WERI-Rb-1 (cell line): ENCODE measurements around the gene LRBA.

Experiments
- DNase-seq: peaks from one replicate; pipeline ENCODE4 v3.0.0-alpha.2; 2020
- H3K27ac ChIP-seq: fragments of 250-450 bp; sonication (Bioruptor Pico); 2 replicates; pipeline ENCODE4 v1.5.1; 2020; ENCODE audit warnings: mild to moderate bottlenecking, moderate library complexity
- H3K27me3 ChIP-seq: fragments of 250-450 bp; sonication (Bioruptor Pico); 2 replicates; pipeline ENCODE4 v1.5.1; 2021; ENCODE audit warnings: mild to moderate bottlenecking, low read depth, moderate library complexity; ENCODE audit not compliant: insufficient read depth, severe bottlenecking
- H3K36me3 ChIP-seq: fragments of 250-450 bp; sonication (Bioruptor Pico); 2 replicates; pipeline ENCODE4 v1.5.1; 2020; ENCODE audit warnings: mild to moderate bottlenecking, moderate library complexity
- H3K4me3 ChIP-seq: 2 replicates; pipeline ENCODE4 v1.5.1; 2011; ENCODE audit warnings: low read depth, mild to moderate bottlenecking, control low read depth, low read length
- H3K9me3 ChIP-seq: fragments of 250-450 bp; sonication (Bioruptor Pico); 2 replicates; pipeline ENCODE4 v1.5.1; 2021; ENCODE audit warnings: mild to moderate bottlenecking, moderate library complexity; ENCODE audit not compliant: severe bottlenecking
- TF ChIP-seq, protein P1 (sequence below): IDR thresholded peaks from 2 replicates; pipeline ENCODE4 v1.5.1; 2011; ENCODE audit warnings: low read depth, mild to moderate bottlenecking, control low read depth, inconsistent platforms, low read length

The LRBA gene

DNA sequence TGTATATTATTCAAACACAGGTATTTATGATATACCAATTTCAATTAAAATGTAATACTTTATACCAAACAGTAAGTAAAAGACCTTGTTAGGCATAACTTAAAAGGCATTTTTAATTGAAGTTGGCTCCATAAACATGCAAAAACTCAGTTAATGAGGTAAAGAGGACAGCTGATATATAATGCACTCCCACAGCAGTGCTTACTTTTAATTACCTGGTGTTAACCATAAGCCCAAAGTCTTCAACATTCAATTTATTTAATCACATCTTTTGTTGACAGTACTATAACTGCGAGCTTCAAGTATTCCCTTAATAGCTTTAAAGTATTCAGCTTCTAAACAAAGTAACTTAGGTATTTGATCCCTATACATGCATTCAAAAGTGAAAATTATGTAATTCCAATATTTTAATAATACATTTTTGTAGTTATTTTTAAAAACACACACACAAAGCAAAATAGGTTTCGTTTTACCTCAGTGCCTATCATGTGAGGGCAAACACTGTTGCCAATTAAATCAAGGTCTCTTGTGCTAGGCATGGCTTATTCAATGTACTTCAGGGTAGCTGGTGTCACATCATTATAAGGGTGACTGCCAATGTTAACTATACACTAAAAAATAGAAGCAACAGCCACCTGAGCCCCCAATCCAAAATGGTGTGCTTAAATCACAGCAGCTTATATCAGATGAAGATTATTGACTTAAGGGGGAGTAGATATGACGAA is 197.1 kb downstream of the LRBA start:
- TF ChIP-seq, protein P1, sequence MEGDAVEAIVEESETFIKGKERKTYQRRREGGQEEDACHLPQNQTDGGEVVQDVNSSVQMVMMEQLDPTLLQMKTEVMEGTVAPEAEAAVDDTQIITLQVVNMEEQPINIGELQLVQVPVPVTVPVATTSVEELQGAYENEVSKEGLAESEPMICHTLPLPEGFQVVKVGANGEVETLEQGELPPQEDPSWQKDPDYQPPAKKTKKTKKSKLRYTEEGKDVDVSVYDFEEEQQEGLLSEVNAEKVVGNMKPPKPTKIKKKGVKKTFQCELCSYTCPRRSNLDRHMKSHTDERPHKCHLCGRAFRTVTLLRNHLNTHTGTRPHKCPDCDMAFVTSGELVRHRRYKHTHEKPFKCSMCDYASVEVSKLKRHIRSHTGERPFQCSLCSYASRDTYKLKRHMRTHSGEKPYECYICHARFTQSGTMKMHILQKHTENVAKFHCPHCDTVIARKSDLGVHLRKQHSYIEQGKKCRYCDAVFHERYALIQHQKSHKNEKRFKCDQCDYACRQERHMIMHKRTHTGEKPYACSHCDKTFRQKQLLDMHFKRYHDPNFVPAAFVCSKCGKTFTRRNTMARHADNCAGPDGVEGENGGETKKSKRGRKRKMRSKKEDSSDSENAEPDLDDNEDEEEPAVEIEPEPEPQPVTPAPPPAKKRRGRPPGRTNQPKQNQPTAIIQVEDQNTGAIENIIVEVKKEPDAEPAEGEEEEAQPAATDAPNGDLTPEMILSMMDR, result no peak

DNA sequence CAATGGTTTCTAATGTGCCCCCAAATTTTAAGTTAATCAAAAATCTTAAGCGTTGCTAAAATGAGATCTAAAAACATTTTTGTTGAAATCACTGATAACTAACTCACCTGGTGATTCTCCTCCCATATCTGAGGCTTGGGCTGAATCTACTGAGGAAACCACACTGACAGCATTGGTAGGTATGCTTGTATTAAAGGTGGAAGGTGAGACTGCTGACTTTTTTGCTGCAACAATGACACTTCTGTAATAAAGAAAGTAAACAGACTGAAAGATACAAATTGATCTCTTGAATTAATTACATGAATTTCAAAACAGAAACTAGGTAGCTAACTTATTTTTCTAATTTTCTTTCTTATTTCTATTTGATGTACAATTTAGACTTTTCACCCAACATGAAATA is 198.1 kb downstream of the LRBA start:
- no peaks in the 10 kb centered on the region for H3K9me3 ChIP-seq
- no peaks in the 10 kb centered on the region for H3K27me3 ChIP-seq
- no peak overlapping the region for H3K4me3 ChIP-seq
- H3K36me3 ChIP-seq, result peaks cover 4% of the 10 kb centered on the region; the same call in 1 of the 2 replicates
- DNase-seq, result no peak
- TF ChIP-seq, protein P1, result no peak
- no peak overlapping the region for H3K27ac ChIP-seq

More for the DNA sequence above, 197.1 kb downstream of the LRBA start:
- H3K9me3 ChIP-seq, result no peaks in the 10 kb centered on the region
- peaks cover 4% of the 10 kb centered on the region; the same call in 1 of the 2 replicates for H3K36me3 ChIP-seq
- H3K4me3 ChIP-seq, result no peak overlapping the region
- H3K27ac ChIP-seq, result no peak overlapping the region
- no peaks in the 10 kb centered on the region for H3K27me3 ChIP-seq
- no peak for DNase-seq

DNA sequence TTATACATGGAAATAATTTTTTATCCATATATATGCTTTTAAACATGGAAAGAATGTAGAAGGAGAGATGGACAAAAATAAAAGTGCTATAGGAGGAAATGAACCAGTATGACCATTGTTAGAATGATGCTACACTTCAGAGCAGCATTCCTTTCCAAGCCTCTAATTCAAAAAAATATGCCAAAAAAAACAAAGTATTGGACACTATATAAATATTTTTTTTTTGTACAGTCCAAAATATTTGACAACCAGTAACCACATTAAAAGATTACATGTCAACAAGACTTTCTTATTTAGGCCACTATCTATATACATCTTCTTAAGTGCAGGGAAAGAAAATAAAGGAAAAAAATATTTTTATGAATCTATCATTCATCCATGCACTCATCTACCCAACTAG is 198.6 kb downstream of the LRBA start:
- Histone ChIP-seq H3K9me3 (no peaks in the 10 kb centered on the region), H3K27me3 (no peaks in the 10 kb centered on the region), H3K27ac (no peak overlapping the region), H3K36me3 (peaks cover 4% of the 10 kb centered on the region; the same call in 1 of the 2 replicates), H3K4me3 (no peak overlapping the region)
- TF ChIP-seq, protein P1, result no peak
- no peak for DNase-seq

DNA sequence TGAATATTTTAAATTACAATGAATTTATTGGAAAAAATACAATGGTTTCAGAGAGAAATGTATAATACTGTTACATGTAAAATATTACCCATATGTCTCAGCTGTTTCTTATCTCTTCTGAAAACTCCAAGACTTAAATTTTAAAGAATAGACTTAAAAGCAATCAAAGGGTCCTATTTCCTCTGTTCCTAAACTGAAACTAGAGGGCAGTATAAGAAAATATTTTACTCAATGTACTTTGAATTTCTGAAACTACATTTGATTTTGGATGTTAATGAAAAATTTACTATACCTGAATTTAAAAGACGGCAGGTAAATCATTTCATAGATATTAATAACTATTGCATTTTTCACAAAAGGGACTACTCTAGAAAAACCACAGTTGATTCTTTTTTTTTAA is 200.2 kb downstream of the LRBA start:
- H3K36me3 ChIP-seq, result peaks cover 4% of the 10 kb centered on the region; the same call in 1 of the 2 replicates
- H3K4me3 ChIP-seq, result no peak overlapping the region
- no peaks in the 10 kb centered on the region for H3K9me3 ChIP-seq
- no peak overlapping the region for H3K27ac ChIP-seq
- TF ChIP-seq, protein P1, result no peak
- H3K27me3 ChIP-seq, result no peaks in the 10 kb centered on the region
- no peak for DNase-seq

DNA sequence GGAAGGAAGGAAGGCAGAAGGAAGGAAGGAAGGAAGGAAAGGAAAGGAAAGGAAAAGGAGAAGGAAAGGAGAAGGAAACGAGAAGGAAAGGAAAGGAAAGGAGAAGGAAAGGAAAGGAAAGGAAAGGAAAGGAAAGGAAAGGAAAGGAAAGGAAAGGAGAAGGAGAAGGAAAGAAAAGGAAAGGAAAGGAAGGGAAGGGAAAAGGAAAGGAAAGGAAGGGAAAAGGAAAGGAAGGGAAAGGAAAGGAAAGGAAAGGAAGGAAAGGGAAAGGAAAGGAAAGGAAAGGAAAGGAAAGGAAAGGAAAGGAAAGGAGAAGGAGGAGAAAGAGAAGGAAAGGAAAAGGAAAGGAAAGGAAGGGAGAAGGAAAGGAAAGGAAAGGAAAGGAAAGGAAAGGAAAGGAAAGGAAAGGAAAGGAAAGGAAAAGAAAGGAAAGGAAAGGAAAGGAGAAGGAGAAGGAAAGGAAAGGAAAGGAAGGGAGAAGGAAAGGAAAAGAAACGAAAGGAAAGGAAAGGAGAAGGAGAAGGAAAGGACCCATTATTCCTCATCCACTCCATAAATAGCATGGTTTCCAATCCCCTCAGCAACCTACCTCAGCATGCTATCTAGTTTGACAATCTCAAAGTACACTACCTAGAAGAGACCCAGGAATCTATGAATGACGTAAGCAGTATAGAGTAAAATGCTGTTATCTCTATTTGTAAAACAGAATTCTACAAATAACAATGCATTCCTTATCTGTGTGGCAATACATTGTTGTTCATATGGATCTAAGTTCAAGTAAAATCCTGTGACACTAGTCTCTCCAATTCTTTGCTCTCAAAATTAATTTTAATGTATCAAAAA is 209.7 kb downstream of the LRBA start:
- Histone ChIP-seq H3K27me3 (no peaks in the 10 kb centered on the region), H3K9me3 (no peaks in the 10 kb centered on the region), H3K27ac (no peak overlapping the region), H3K4me3 (no peak overlapping the region), H3K36me3 (no peaks in the 10 kb centered on the region; the same call in 1 of the 2 replicates)
- no peak for DNase-seq
- TF ChIP-seq, protein P1, result no peak
